K562 (cell line): ENCODE data around the gene PLS1. TPM values are rescaled to one million over a fixed set of nuclear protein-coding genes. Genes with fewer than 3 reads are reported as not detected.

ENCODE experiments used
- COPS2 ChIP-seq: fragments of 450-650 bp; conservative IDR thresholded peaks from 2 replicates; pipeline ENCODE4 v1.6.1; 2016; ENCODE audit warnings: mild to moderate bottlenecking, moderate library complexity
- EGR1 ChIP-seq: fragments of 450-650 bp; conservative IDR thresholded peaks from 2 replicates; pipeline ENCODE4 v1.6.1; 2017; ENCODE audit warnings: mild to moderate bottlenecking
- ERF ChIP-seq: fragments of 450-650 bp; formaldehyde crosslinking; IDR thresholded peaks from 2 replicates; pipeline ENCODE4 v1.4.0; 2020; ENCODE audit warnings: mild to moderate bottlenecking, mixed read lengths
- GATAD2A ChIP-seq: fragments of 450-650 bp; IDR thresholded peaks from 2 replicates; pipeline ENCODE4 v1.6.1; 2017
- IRF2 ChIP-seq: sonication (generic); formaldehyde crosslinking; IDR thresholded peaks from 2 replicates; pipeline ENCODE4 v1.8.1; 2022; ENCODE audit warnings: mild to moderate bottlenecking, missing genetic modification reagents
- KAT7 ChIP-seq: sonication (generic); formaldehyde crosslinking; IDR thresholded peaks from 2 replicates; pipeline ENCODE4 v1.8.0; 2022; ENCODE audit warnings: missing genetic modification reagents, mild to moderate bottlenecking, borderline replicate concordance
- NONO ChIP-seq, 2 experiments: fragments of 200-400 bp in 1 of 2; fragments of 450-650 bp in 1 of 2; formaldehyde crosslinking in 1 of 2; IDR thresholded peaks; 2 replicates each; pipeline ENCODE4 v1.6.1; 2017; ENCODE audit warnings: low read depth in 2 of 2, mild to moderate bottlenecking in 2 of 2, moderate library complexity in 2 of 2, low read length in 1 of 2
- RBM14 ChIP-seq: fragments of 200-400 bp; formaldehyde crosslinking; IDR thresholded peaks from 2 replicates; pipeline ENCODE4 v1.6.1; 2018; ENCODE audit warnings: low read depth, mild to moderate bottlenecking, low read length, moderate library complexity, borderline replicate concordance; ENCODE audit not compliant: insufficient read depth
- ZBTB7A ChIP-seq: IDR thresholded peaks from 2 replicates; pipeline ENCODE4 v1.6.1; 2011; ENCODE audit warnings: low read depth, mild to moderate bottlenecking, low read length, moderate library complexity, borderline replicate concordance; ENCODE audit not compliant: control insufficient read depth
- ZNF311 ChIP-seq: fragments of 250-450 bp; sonication (Bioruptor Pico); IDR thresholded peaks from 2 replicates; pipeline ENCODE4 v1.4.0; 2020; ENCODE audit warnings: mild to moderate bottlenecking, moderate library complexity
- ZNF668 ChIP-seq: fragments of 250-450 bp; sonication (Bioruptor Pico); IDR thresholded peaks from 2 replicates; pipeline ENCODE4 v1.8.0; 2022; ENCODE audit warnings: mild to moderate bottlenecking, inconsistent platforms
- ZNF766 ChIP-seq: fragments of 200-800 bp; sonication (Bioruptor generic); conservative IDR thresholded peaks from 2 replicates; pipeline ENCODE4 v1.6.1; 2016; ENCODE audit warnings: missing genetic modification characterization, missing compliant biosample characterization
- polyA plus RNA-seq, 8 experiments: library from polyadenylated mRNA; depleted of rRNA in 4 of 8; stranded (reverse) in 5 of 8; unstranded in 3 of 8; fragments of >200 nt; fragmentation: Nextera tagmentation in 2 of 8; fragmentation: Illumina TruSeq in 1 of 8; extraction: Ambion mirVana in 2 of 8; extraction: Trizol in 1 of 8; gene quantifications; 2 replicates each; pipeline versions ENCODE4 v1.2.1 to v1.2.3, GENCODE V29; 2011 to 2014; ENCODE audit warnings: inconsistent platforms in 1 of 8, missing spikeins in 1 of 8
- total RNA-seq, 7 experiments: library from RNA; depleted of rRNA in 6 of 7; stranded (reverse); fragments of >200 nt in 6 of 7; fragmentation: Illumina TruSeq in 2 of 7; extraction: Trizol in 2 of 7; gene quantifications; 2 replicates each; pipeline versions ENCODE4 v1.2.1 to v1.2.3, GENCODE V29; 2011 to 2021; ENCODE audit warnings: low replicate concordance in 1 of 7
- TF ChIP-seq, protein P1 (sequence below): fragments of 450-650 bp; formaldehyde crosslinking; IDR thresholded peaks from 2 replicates; pipeline ENCODE4 v1.4.0; 2020; ENCODE audit warnings: mild to moderate bottlenecking, mixed read lengths
- TF ChIP-seq, protein P2 (sequence below): sonication (generic); formaldehyde crosslinking; IDR thresholded peaks from 2 replicates; pipeline ENCODE4 v1.8.1; 2023; ENCODE audit warnings: mild to moderate bottlenecking, missing genetic modification reagents
- TF ChIP-seq, protein P3 (sequence below), 2 experiments: fragments of 450-650 bp; IDR thresholded peaks; 2 replicates each; pipeline ENCODE4 v1.6.1; 2016; ENCODE audit warnings: mild to moderate bottlenecking in 2 of 2, borderline replicate concordance in 1 of 2, low read depth in 1 of 2, moderate library complexity in 1 of 2

Gene PLS1
- total and polyA plus RNA-seq, 9 of the 15 experiments (the other 6 are each of a cell fraction or from before 2014, with no cell fraction given): 6.1 to 21.3 (median 13.0) TPM

DNA sequence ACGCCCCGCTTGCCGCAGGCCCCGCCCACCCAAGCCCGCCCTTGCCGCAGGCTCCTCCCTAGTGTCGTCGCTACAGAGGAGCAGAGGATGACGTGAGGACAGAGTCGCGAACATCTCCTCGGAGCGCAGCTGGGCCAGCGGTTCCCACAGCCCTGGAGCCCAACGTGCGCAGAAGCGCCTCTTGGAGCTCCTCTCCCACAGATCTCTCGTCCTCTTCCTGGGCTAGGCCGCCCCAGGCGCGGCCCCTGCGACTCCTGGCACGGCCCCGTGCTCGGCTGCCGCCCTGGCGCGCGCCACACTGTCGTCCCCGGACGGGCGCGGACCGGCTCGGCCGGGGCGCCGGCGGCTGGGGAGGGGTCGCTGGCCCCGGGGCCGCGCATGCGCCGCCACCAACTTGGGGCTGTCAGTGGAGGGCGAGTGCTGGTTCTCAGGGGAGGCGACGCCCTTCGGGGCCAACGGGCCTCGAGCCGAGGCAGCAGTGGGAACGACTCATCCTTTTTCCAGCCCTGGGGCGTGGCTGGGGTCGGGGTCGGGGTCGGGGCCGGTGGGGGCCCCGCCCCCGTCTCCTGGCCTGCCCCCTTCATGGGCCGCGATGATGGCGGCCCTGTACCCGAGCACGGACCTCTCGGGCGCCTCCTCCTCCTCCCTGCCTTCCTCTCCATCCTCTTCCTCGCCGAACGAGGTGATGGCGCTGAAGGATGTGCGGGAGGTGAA is 127.9 kb downstream of the PLS1 start, which contains the start of gene TRPC1 (continued):
- TF ChIP-seq, protein P1, sequence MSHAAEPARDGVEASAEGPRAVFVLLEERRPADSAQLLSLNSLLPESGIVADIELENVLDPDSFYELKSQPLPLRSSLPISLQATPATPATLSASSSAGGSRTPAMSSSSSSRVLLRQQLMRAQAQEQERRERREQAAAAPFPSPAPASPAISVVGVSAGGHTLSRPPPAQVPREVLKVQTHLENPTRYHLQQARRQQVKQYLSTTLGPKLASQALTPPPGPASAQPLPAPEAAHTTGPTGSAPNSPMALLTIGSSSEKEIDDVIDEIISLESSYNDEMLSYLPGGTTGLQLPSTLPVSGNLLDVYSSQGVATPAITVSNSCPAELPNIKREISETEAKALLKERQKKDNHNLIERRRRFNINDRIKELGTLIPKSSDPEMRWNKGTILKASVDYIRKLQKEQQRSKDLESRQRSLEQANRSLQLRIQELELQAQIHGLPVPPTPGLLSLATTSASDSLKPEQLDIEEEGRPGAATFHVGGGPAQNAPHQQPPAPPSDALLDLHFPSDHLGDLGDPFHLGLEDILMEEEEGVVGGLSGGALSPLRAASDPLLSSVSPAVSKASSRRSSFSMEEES (CRISPR knock-in tag): no peak
- no peak for TF ChIP-seq COPS2
- TF ChIP-seq, protein P2, sequence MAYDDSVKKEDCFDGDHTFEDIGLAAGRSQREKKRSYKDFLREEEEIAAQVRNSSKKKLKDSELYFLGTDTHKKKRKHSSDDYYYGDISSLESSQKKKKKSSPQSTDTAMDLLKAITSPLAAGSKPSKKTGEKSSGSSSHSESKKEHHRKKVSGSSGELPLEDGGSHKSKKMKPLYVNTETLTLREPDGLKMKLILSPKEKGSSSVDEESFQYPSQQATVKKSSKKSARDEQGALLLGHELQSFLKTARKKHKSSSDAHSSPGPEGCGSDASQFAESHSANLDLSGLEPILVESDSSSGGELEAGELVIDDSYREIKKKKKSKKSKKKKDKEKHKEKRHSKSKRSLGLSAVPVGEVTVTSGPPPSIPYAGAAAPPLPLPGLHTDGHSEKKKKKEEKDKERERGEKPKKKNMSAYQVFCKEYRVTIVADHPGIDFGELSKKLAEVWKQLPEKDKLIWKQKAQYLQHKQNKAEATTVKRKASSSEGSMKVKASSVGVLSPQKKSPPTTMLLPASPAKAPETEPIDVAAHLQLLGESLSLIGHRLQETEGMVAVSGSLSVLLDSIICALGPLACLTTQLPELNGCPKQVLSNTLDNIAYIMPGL (CRISPR knock-in tag): no peak
- TF ChIP-seq ZNF766 (CRISPR knock-in tag): no peak
- no peak for TF ChIP-seq ZNF311
- no peak for TF ChIP-seq EGR1
- TF ChIP-seq KAT7 (CRISPR knock-in tag): no peak
- TF ChIP-seq RBM14: no peak
- TF ChIP-seq ZNF668 (CRISPR knock-in tag): no peak
- peak; percentile 74; the same call in 1 of the 2 replicates for TF ChIP-seq ZBTB7A
- TF ChIP-seq ERF (CRISPR knock-in tag): 0 out of 2 replicates have a peak, but pooled peaks have one; percentile 31
- TF ChIP-seq NONO (IDR thresholded peaks at IDR 0.05; ENCODE audit: low read depth in 2 of 2, low read length in 1 of 2): peak in 1 of 2 experiments; percentile 56; a peak in 1 of 4 replicates
- TF ChIP-seq IRF2 (CRISPR knock-in tag): no peak
- no peak for TF ChIP-seq GATAD2A
- TF ChIP-seq, protein P3, sequence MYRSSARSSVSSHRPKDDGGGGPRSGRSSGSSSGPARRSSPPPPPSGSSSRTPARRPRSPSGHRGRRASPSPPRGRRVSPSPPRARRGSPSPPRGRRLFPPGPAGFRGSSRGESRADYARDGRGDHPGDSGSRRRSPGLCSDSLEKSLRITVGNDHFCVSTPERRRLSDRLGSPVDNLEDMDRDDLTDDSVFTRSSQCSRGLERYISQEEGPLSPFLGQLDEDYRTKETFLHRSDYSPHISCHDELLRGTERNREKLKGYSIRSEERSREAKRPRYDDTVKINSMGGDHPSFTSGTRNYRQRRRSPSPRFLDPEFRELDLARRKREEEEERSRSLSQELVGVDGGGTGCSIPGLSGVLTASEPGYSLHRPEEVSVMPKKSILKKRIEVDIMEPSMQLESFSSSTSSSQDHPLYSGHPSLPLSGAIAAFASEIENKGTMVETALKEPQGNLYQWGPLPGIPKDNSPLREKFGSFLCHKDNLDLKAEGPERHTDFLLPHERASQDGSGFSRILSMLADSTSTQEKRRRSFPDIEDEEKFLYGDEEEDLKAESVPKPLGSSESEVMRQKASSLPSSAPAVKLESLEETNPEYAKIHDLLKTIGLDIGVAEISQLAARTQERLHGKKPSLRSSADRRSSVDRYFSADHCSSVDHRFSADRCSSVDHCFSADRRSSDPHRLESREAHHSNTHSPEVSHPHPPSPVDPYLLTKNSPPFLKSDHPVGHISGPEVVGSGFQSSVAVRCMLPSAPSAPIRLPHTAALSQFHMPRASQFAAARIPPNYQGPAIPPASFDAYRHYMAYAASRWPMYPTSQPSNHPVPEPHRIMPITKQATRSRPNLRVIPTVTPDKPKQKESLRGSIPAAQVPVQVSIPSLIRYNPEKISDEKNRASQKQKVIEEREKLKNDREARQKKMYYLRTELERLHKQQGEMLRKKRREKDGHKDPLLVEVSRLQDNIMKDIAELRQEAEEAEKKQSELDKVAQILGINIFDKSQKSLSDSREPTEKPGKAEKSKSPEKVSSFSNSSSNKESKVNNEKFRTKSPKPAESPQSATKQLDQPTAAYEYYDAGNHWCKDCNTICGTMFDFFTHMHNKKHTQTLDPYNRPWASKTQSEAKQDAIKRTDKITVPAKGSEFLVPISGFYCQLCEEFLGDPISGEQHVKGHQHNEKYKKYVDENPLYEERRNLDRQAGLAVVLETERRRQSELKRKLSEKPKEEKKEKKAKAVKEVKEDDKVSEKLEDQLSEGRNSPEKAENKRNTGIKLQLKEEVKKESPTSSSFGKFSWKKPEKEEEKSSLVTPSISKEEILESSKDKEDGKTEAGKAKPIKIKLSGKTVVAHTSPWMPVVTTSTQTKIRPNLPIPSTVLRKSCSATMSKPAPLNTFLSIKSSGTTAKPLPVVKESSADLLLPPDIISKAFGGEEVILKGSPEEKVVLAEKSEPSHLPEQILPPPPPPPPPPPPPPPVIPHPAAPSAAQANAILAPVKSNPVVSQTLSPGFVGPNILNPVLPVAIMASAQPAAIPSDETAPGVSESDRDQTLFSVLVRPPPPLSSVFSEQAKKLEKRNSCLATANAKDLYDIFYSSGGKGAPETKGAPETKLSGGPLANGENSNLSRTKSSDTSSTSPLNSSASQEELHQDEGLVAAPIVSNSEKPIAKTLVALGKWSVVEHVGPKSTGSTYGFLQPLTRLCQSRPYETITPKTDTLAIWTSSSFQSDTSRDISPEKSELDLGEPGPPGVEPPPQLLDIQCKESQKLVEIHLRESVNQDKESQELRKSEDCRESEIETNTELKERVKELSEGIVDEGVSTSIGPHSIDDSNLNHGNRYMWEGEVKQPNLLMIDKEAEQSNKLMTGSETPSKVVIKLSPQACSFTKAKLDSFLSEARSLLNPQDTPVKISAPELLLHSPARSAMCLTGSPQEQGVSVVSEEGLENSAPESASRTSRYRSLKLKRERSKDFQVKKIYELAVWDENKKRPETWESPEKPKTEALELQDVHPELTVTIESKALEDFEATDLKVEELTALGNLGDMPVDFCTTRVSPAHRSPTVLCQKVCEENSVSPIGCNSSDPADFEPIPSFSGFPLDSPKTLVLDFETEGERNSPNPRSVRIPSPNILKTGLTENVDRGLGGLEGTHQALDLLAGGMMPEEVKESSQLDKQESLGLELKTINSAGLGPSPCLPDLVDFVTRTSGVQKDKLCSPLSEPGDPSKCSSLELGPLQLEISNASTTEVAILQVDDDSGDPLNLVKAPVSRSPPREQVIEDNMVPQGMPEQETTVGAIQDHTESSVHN (IDR thresholded peaks at IDR 0.05; ENCODE audit: borderline replicate concordance in 1 of 2, low read depth in 1 of 2): no peak
